Hepatocyte (in vitro differentiated cells): Measurements from ENCODE around the gene CDK15.

Source experiments
- EZH2phosphoT487 ChIP-seq: fragments of 200-600 bp; sonication (generic); IDR thresholded peaks from one replicate; pipeline ENCODE4 v1.6.1; 2018; ENCODE audit warnings: antibody characterized with exemption, mild to moderate bottlenecking, low read depth, moderate library complexity; ENCODE audit not compliant: unreplicated experiment, severe bottlenecking
- TF ChIP-seq, protein P1 (sequence below): fragments of 200-600 bp; sonication (generic); IDR thresholded peaks from 2 replicates; pipeline ENCODE4 v1.5.1; 2016; ENCODE audit warnings: antibody characterized with exemption, mild to moderate bottlenecking; ENCODE audit not compliant: poor library complexity

DNA sequence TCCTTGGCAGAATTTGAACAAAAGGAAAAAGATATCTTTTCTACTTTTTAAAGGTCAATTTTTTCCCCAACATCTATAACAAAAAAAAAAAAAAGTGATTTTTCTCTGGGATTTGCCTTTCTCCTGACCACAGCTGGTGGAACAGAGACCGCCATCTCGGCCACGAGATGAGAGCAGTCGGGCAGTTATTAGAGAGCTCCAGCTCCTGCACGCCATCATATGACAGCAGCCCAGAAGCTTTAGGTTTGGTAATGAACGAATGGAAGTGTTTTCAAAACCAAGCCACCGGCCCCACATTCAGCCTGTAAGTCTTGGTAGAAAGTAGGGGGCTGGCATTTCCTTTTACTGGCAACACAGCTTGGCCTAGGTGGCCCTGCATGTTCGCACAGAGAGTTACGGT is 132.4 kb downstream of the CDK15 start:
- TF ChIP-seq, protein P1, sequence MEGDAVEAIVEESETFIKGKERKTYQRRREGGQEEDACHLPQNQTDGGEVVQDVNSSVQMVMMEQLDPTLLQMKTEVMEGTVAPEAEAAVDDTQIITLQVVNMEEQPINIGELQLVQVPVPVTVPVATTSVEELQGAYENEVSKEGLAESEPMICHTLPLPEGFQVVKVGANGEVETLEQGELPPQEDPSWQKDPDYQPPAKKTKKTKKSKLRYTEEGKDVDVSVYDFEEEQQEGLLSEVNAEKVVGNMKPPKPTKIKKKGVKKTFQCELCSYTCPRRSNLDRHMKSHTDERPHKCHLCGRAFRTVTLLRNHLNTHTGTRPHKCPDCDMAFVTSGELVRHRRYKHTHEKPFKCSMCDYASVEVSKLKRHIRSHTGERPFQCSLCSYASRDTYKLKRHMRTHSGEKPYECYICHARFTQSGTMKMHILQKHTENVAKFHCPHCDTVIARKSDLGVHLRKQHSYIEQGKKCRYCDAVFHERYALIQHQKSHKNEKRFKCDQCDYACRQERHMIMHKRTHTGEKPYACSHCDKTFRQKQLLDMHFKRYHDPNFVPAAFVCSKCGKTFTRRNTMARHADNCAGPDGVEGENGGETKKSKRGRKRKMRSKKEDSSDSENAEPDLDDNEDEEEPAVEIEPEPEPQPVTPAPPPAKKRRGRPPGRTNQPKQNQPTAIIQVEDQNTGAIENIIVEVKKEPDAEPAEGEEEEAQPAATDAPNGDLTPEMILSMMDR = no peak
- TF ChIP-seq EZH2phosphoT487 = no peak
